NCI-H2107 treated with DMSO at 0.1 percent for 48 hours (cell line): Measurements from ENCODE around the gene ZBTB7C.

Source experiments
- DNase-seq: peaks from one replicate; lab custom pipeline; 2025; ENCODE audit not compliant: unreplicated experiment; lab: John Stamatoyannopoulos, UW

ZBTB7C gene

GRCh38 chr18:48152549-48152948 is 256.6 kb downstream of the ZBTB7C start:
- no peak for DNase-seq

GRCh38 chr18:48151421-48152065 is 257.6 kb downstream of the ZBTB7C start:
- DNase-seq = peak; percentile 39

GRCh38 chr18:48149020-48149685 is 260.0 kb downstream of the ZBTB7C start:
- no peak for DNase-seq

GRCh38 chr18:48142994-48143393 is 266.2 kb downstream of the ZBTB7C start:
- DNase-seq = no peak

- DNase-seq = peak; percentile 58
These were observed 266.8 kb downstream of the ZBTB7C start for GRCh38 chr18:48142353-48142752.

GRCh38 chr18:48140731-48141130 is 268.5 kb downstream of the ZBTB7C start:
- no peak for DNase-seq

- DNase-seq = peak; percentile 95
These were observed 269.5 kb downstream of the ZBTB7C start for GRCh38 chr18:48139431-48140347.

GRCh38 chr18:48138660-48139430 is 270.3 kb downstream of the ZBTB7C start:
- peak; percentile 95 for DNase-seq

GRCh38 chr18:48138210-48138609 is 271.0 kb downstream of the ZBTB7C start:
- DNase-seq = no peak

- DNase-seq = peak; percentile 90
These were observed 271.7 kb downstream of the ZBTB7C start for GRCh38 chr18:48137374-48138081.

- no peak for DNase-seq
These were observed 272.3 kb downstream of the ZBTB7C start for GRCh38 chr18:48136827-48137373.

- peak; percentile 53 for DNase-seq
These were observed 272.9 kb downstream of the ZBTB7C start for GRCh38 chr18:48136051-48136826.

- DNase-seq = peak; percentile 39
These were observed 273.7 kb downstream of the ZBTB7C start for GRCh38 chr18:48135436-48135966.

GRCh38 chr18:48134609-48135008 is 274.6 kb downstream of the ZBTB7C start:
- no peak for DNase-seq

GRCh38 chr18:48133671-48134251 is 275.4 kb downstream of the ZBTB7C start:
- DNase-seq = peak; percentile 98

- DNase-seq = no peak
These were observed 276.2 kb downstream of the ZBTB7C start for GRCh38 chr18:48132797-48133655.

GRCh38 chr18:48131042-48131441 is 278.1 kb downstream of the ZBTB7C start:
- no peak for DNase-seq

GRCh38 chr18:48129621-48130082 is 279.5 kb downstream of the ZBTB7C start:
- DNase-seq = peak; percentile 90
